ENCODE measurements around the gene UNC5C.

Gene UNC5C

GRCh38 chr4:95362066-95362465 is 186.7 kb downstream of the UNC5C start:
- Histone ChIP-seq H3K4me3 (ENCODE audit: insufficient read depth, low read depth, low read length) (no peak overlapping the region), H3K27me3 (ENCODE audit: control insufficient read depth, insufficient read depth, low read length, poor library complexity, severe bottlenecking) (no peaks in the 10 kb centered on the region), H3K27ac (ENCODE audit: insufficient read depth, low read depth, low read length, poor library complexity, severe bottlenecking) (no peak overlapping the region), H3K9me3 (ENCODE audit: control insufficient read depth, low read length) (no peaks in the 10 kb centered on the region), H3K36me3 (ENCODE audit: control insufficient read depth, insufficient read depth, low read length) (no peaks in the 10 kb centered on the region), H3K4me1 (ENCODE audit: control insufficient read depth, insufficient read depth, low read length) (peaks cover 5% of the 10 kb centered on the region)
- WGBS, 2 experiments: 92 to 93% methylated on average over 7 of the region's 7 CpGs

GRCh38 chr4:95361696-95361965 is 187.1 kb downstream of the UNC5C start:
- 87 to 89% methylated on average over 1 of the region's 3 CpGs for WGBS, 2 experiments
- Histone ChIP-seq H3K4me3 (ENCODE audit: insufficient read depth, low read depth, low read length) (no peak overlapping the region), H3K27me3 (ENCODE audit: control insufficient read depth, insufficient read depth, low read length, poor library complexity, severe bottlenecking) (no peaks in the 10 kb centered on the region), H3K4me1 (ENCODE audit: control insufficient read depth, insufficient read depth, low read length) (peaks cover 5% of the 10 kb centered on the region), H3K36me3 (ENCODE audit: control insufficient read depth, insufficient read depth, low read length) (no peaks in the 10 kb centered on the region), H3K27ac (ENCODE audit: insufficient read depth, low read depth, low read length, poor library complexity, severe bottlenecking) (no peak overlapping the region), H3K9me3 (ENCODE audit: control insufficient read depth, low read length) (no peaks in the 10 kb centered on the region)

- Histone ChIP-seq H3K27me3 (ENCODE audit: control insufficient read depth, insufficient read depth, low read length, poor library complexity, severe bottlenecking) (no peaks in the 10 kb centered on the region), H3K4me1 (ENCODE audit: control insufficient read depth, insufficient read depth, low read length) (peaks cover 5% of the 10 kb centered on the region), H3K36me3 (ENCODE audit: control insufficient read depth, insufficient read depth, low read length) (no peaks in the 10 kb centered on the region), H3K9me3 (ENCODE audit: control insufficient read depth, low read length) (no peaks in the 10 kb centered on the region), H3K27ac (ENCODE audit: insufficient read depth, low read depth, low read length, poor library complexity, severe bottlenecking) (no peak overlapping the region), H3K4me3 (ENCODE audit: insufficient read depth, low read depth, low read length) (no peak overlapping the region)
- 90 to 95% methylated on average over 7 of the region's 7 CpGs for WGBS, 2 experiments
Measured at GRCh38 chr4:95360906-95361695, 187.7 kb downstream of the UNC5C start.

- H3K4me3 ChIP-seq (ENCODE audit: insufficient read depth, low read depth, low read length): no peak overlapping the region
- WGBS, 2 experiments: 87 to 93% methylated on average over 3 of the region's 3 CpGs
Measured at GRCh38 chr4:95360256-95360903, 188.4 kb downstream of the UNC5C start.

GRCh38 chr4:95358421-95358820 is 190.4 kb downstream of the UNC5C start:
- no peaks in the 10 kb centered on the region for H3K36me3 ChIP-seq (ENCODE audit: control insufficient read depth, insufficient read depth, low read length)
- no peaks in the 10 kb centered on the region for H3K27me3 ChIP-seq (ENCODE audit: control insufficient read depth, insufficient read depth, low read length, poor library complexity, severe bottlenecking)
- no peaks in the 10 kb centered on the region for H3K9me3 ChIP-seq (ENCODE audit: control insufficient read depth, low read length)
- no peaks in the 10 kb centered on the region for H3K4me1 ChIP-seq (ENCODE audit: control insufficient read depth, insufficient read depth, low read length)
- no peak overlapping the region for H3K4me3 ChIP-seq (ENCODE audit: insufficient read depth, low read depth, low read length)
- 61 to 63% methylated on average over 1 of the region's 1 CpG for WGBS, 2 experiments
- no peak overlapping the region for H3K27ac ChIP-seq (ENCODE audit: insufficient read depth, low read depth, low read length, poor library complexity, severe bottlenecking)

More at GRCh38 chr4:95360256-95360903, 188.4 kb downstream of the UNC5C start:
- Histone ChIP-seq H3K4me1 (ENCODE audit: control insufficient read depth, insufficient read depth, low read length) (peaks cover 5% of the 10 kb centered on the region), H3K9me3 (ENCODE audit: control insufficient read depth, low read length) (no peaks in the 10 kb centered on the region), H3K27ac (ENCODE audit: insufficient read depth, low read depth, low read length, poor library complexity, severe bottlenecking) (no peak overlapping the region), H3K27me3 (ENCODE audit: control insufficient read depth, insufficient read depth, low read length, poor library complexity, severe bottlenecking) (no peaks in the 10 kb centered on the region), H3K36me3 (ENCODE audit: control insufficient read depth, insufficient read depth, low read length) (no peaks in the 10 kb centered on the region)

GRCh38 chr4:95355021-95355420 is 193.8 kb downstream of the UNC5C start:
- Histone ChIP-seq H3K4me1 (ENCODE audit: control insufficient read depth, insufficient read depth, low read length) (no peaks in the 10 kb centered on the region), H3K27me3 (ENCODE audit: control insufficient read depth, insufficient read depth, low read length, poor library complexity, severe bottlenecking) (no peaks in the 10 kb centered on the region), H3K36me3 (ENCODE audit: control insufficient read depth, insufficient read depth, low read length) (no peaks in the 10 kb centered on the region), H3K27ac (ENCODE audit: insufficient read depth, low read depth, low read length, poor library complexity, severe bottlenecking) (no peak overlapping the region), H3K9me3 (ENCODE audit: control insufficient read depth, low read length) (no peaks in the 10 kb centered on the region), H3K4me3 (ENCODE audit: insufficient read depth, low read depth, low read length) (no peak overlapping the region)
- WGBS, 2 experiments: 100% methylated on average over 1 of the region's 1 CpG; no CpG with 5 or more reads in 1 of the 2 experiments

GRCh38 chr4:95348418-95348817 is 200.4 kb downstream of the UNC5C start:
- Histone ChIP-seq H3K4me3 (ENCODE audit: insufficient read depth, low read depth, low read length) (no peak overlapping the region), H3K4me1 (ENCODE audit: control insufficient read depth, insufficient read depth, low read length) (no peaks in the 10 kb centered on the region), H3K36me3 (ENCODE audit: control insufficient read depth, insufficient read depth, low read length) (no peaks in the 10 kb centered on the region), H3K27me3 (ENCODE audit: control insufficient read depth, insufficient read depth, low read length, poor library complexity, severe bottlenecking) (no peaks in the 10 kb centered on the region), H3K27ac (ENCODE audit: insufficient read depth, low read depth, low read length, poor library complexity, severe bottlenecking) (no peak overlapping the region), H3K9me3 (ENCODE audit: control insufficient read depth, low read length) (no peaks in the 10 kb centered on the region)
- 80 to 100% methylated on average over 1 of the region's 1 CpG for WGBS, 2 experiments

GRCh38 chr4:95343235-95343634 is 205.5 kb downstream of the UNC5C start:
- no peak overlapping the region for H3K27ac ChIP-seq (ENCODE audit: insufficient read depth, low read depth, low read length, poor library complexity, severe bottlenecking)
- H3K27me3 ChIP-seq (ENCODE audit: control insufficient read depth, insufficient read depth, low read length, poor library complexity, severe bottlenecking): no peaks in the 10 kb centered on the region
- no peak overlapping the region for H3K4me3 ChIP-seq (ENCODE audit: insufficient read depth, low read depth, low read length)
- 100% methylated on average over 1 of the region's 1 CpG for WGBS, 2 experiments
- H3K9me3 ChIP-seq (ENCODE audit: control insufficient read depth, low read length): no peaks in the 10 kb centered on the region
- no peaks in the 10 kb centered on the region for H3K4me1 ChIP-seq (ENCODE audit: control insufficient read depth, insufficient read depth, low read length)
- no peaks in the 10 kb centered on the region for H3K36me3 ChIP-seq (ENCODE audit: control insufficient read depth, insufficient read depth, low read length)

GRCh38 chr4:95340191-95340590 is 208.6 kb downstream of the UNC5C start:
- no peak overlapping the region for H3K27ac ChIP-seq (ENCODE audit: insufficient read depth, low read depth, low read length, poor library complexity, severe bottlenecking)
- no peaks in the 10 kb centered on the region for H3K36me3 ChIP-seq (ENCODE audit: control insufficient read depth, insufficient read depth, low read length)
- no peaks in the 10 kb centered on the region for H3K4me1 ChIP-seq (ENCODE audit: control insufficient read depth, insufficient read depth, low read length)

GRCh38 chr4:95325665-95326064 is 223.1 kb downstream of the UNC5C start:
- no peaks in the 10 kb centered on the region for H3K4me1 ChIP-seq (ENCODE audit: control insufficient read depth, insufficient read depth, low read length)
- no peaks in the 10 kb centered on the region for H3K36me3 ChIP-seq (ENCODE audit: control insufficient read depth, insufficient read depth, low read length)
- H3K27me3 ChIP-seq (ENCODE audit: control insufficient read depth, insufficient read depth, low read length, poor library complexity, severe bottlenecking): no peaks in the 10 kb centered on the region
- H3K4me3 ChIP-seq (ENCODE audit: insufficient read depth, low read depth, low read length): no peak overlapping the region
- no peaks in the 10 kb centered on the region for H3K9me3 ChIP-seq (ENCODE audit: control insufficient read depth, low read length)
- 97 to 100% methylated on average over 1 of the region's 1 CpG for WGBS, 2 experiments
- H3K27ac ChIP-seq (ENCODE audit: insufficient read depth, low read depth, low read length, poor library complexity, severe bottlenecking): no peak overlapping the region

More at GRCh38 chr4:95340191-95340590, 208.6 kb downstream of the UNC5C start:
- Histone ChIP-seq H3K4me3 (ENCODE audit: insufficient read depth, low read depth, low read length) (no peak overlapping the region), H3K27me3 (ENCODE audit: control insufficient read depth, insufficient read depth, low read length, poor library complexity, severe bottlenecking) (no peaks in the 10 kb centered on the region), H3K9me3 (ENCODE audit: control insufficient read depth, low read length) (no peaks in the 10 kb centered on the region)

Measured in ectodermal cell (in vitro differentiated cells).